ENCODE data around the gene CORO1C.

CORO1C gene

GRCh38 chr12:108696111-108696995 is 35.0 kb downstream of the CORO1C start:
- DNase-seq (ENCODE audit: low read depth): no peak

GRCh38 chr12:108694812-108695278 is 36.5 kb downstream of the CORO1C start:
- DNase-seq (ENCODE audit: low read depth): no peak

- no peak for DNase-seq (ENCODE audit: low read depth)
Measured at GRCh38 chr12:108693751-108694150, 37.6 kb downstream of the CORO1C start.

- no peak for DNase-seq (ENCODE audit: low read depth)
Measured at GRCh38 chr12:108693186-108693730, 38.1 kb downstream of the CORO1C start.

- no peak for DNase-seq (ENCODE audit: low read depth)
Measured at GRCh38 chr12:108691998-108692808, 39.1 kb downstream of the CORO1C start.

- peak; percentile 43 for DNase-seq (ENCODE audit: low read depth)
Measured at GRCh38 chr12:108691175-108691997, 39.9 kb downstream of the CORO1C start.

- no peak for DNase-seq (ENCODE audit: low read depth)
Measured at GRCh38 chr12:108690542-108691174, 40.7 kb downstream of the CORO1C start.

- DNase-seq (ENCODE audit: low read depth): no peak
Measured at GRCh38 chr12:108690191-108690518, 41.2 kb downstream of the CORO1C start.

- DNase-seq (ENCODE audit: low read depth): no peak
Measured at GRCh38 chr12:108689314-108690190, 41.8 kb downstream of the CORO1C start.

- no peak for DNase-seq (ENCODE audit: low read depth)
Measured at GRCh38 chr12:108686780-108687179, 44.5 kb downstream of the CORO1C start.

GRCh38 chr12:108685469-108686260 is 45.7 kb downstream of the CORO1C start:
- DNase-seq (ENCODE audit: low read depth): no peak

GRCh38 chr12:108683906-108684556 is 47.3 kb downstream of the CORO1C start:
- DNase-seq (ENCODE audit: low read depth): no peak

- DNase-seq (ENCODE audit: low read depth): no peak
Measured at GRCh38 chr12:108681317-108681716, 50.0 kb downstream of the CORO1C start.

GRCh38 chr12:108679106-108679681 is 52.1 kb downstream of the CORO1C start:
- DNase-seq (ENCODE audit: low read depth): no peak

GRCh38 chr12:108678104-108678730 is 53.1 kb downstream of the CORO1C start:
- no peak for DNase-seq (ENCODE audit: low read depth)

- DNase-seq (ENCODE audit: low read depth): no peak
Measured at GRCh38 chr12:108677381-108677780, 53.9 kb downstream of the CORO1C start.

GRCh38 chr12:108676707-108677106 is 54.6 kb downstream of the CORO1C start:
- DNase-seq (ENCODE audit: low read depth): no peak

GRCh38 chr12:108675792-108676191 is 55.5 kb downstream of the CORO1C start:
- no peak for DNase-seq (ENCODE audit: low read depth)

Measured in stimulated activated CD8-positive, alpha-beta memory T cell treated with anti-CD3 and anti-CD28 coated beads, Interleukin-12 subunit alpha, Interleukin-12 subunit beta, amount 100 ng/mL, for 1 hour (primary cell).